Small intestine (tissue), 7 donors: ENCODE measurements around the gene GLI3. TPM values are rescaled to one million over a fixed set of nuclear protein-coding genes. Genes with fewer than 3 reads are reported as not detected.

Experiments
- DNase-seq, 2 donors: peaks; one replicate each; pipeline versions ENCODE4 v3.0.0 to v3.0.0-alpha.2; 2013
- FAIRE-seq: peaks from 2 replicates; lab custom pipeline; 2012; peaks lifted over from hg19 to GRCh38; lab: Jason Lieb, UNC
- H3K27ac ChIP-seq, 3 donors: one replicate each; pipeline ENCODE4 v1.5.1; 2013; ENCODE audit warnings: low read length in 2 of 3, mild to moderate bottlenecking in 2 of 3, control low read depth in 1 of 3, inconsistent platforms in 1 of 3, low read depth in 1 of 3, moderate library complexity in 1 of 3
- H3K27me3 ChIP-seq, 3 donors: one replicate each; pipeline ENCODE4 v1.6.1; 2013; ENCODE audit warnings: low read length in 3 of 3, inconsistent platforms in 1 of 3; ENCODE audit not compliant: control insufficient read depth in 3 of 3, insufficient read depth in 3 of 3
- H3K36me3 ChIP-seq, 3 donors: one replicate each; pipeline ENCODE4 v1.6.1; 2013; ENCODE audit warnings: low read length in 3 of 3, inconsistent platforms in 1 of 3, low read depth in 1 of 3, mild to moderate bottlenecking in 1 of 3, moderate library complexity in 1 of 3; ENCODE audit not compliant: control insufficient read depth in 3 of 3, insufficient read depth in 2 of 3
- H3K4me1 ChIP-seq, 3 donors: one replicate each; pipeline ENCODE4 v1.6.1; 2013; ENCODE audit warnings: low read length in 2 of 3, inconsistent platforms in 1 of 3, low read depth in 1 of 3, mild to moderate bottlenecking in 1 of 3, moderate library complexity in 1 of 3; ENCODE audit not compliant: control insufficient read depth in 3 of 3, insufficient read depth in 2 of 3
- H3K4me3 ChIP-seq, 3 donors: one replicate each; pipeline ENCODE4 v1.5.1; 2013; ENCODE audit warnings: low read length in 3 of 3, control low read depth in 1 of 3, inconsistent platforms in 1 of 3, low read depth in 1 of 3, mild to moderate bottlenecking in 1 of 3, moderate library complexity in 1 of 3
- H3K9me3 ChIP-seq, 2 donors: one replicate each; pipeline ENCODE4 v1.6.1; 2013; ENCODE audit warnings: low read depth in 1 of 2, low read length in 1 of 2; ENCODE audit not compliant: control insufficient read depth in 2 of 2, insufficient read depth in 1 of 2
- WGBS, 3 donors: extraction: QIAGEN DNeasy Blood & Tissue Kit; methylation state at CpG; one replicate each; pipeline ENCODE4 v1.1.7; 2013; 5-methylcytosine and 5-hydroxymethylcytosine counted together
- polyA plus RNA-seq, 4 donors: library from polyadenylated mRNA; stranded (reverse) in 3 of 4; unstranded in 1 of 4; fragments of 200-250 nt in 3 of 4; fragments of 120-200 nt in 1 of 4; gene quantifications; one replicate each; pipeline versions ENCODE4 v1.2.1 to v1.2.3, GENCODE V29; 2013
- donor health status: healthy with polysubstance abuse.
- donor health status: control.
- donor health status: control.
- donor health status: Bipolar disorder and iron deficiency.
- donor health status: healthy.

GLI3 gene
- polyA plus RNA-seq, 4 donors: 0.54 to 2.7 (median 1.8) TPM; not detected in 1

GRCh38 chr7:42117201-42117600, 119.8 kb downstream of the GLI3 start:
- no peak for DNase-seq
- no peak for FAIRE-seq
- H3K9me3 ChIP-seq: no peaks in the 10 kb centered on the region
- no peaks in the 10 kb centered on the region for H3K4me1 ChIP-seq
- no peaks in the 10 kb centered on the region for H3K27me3 ChIP-seq
- H3K4me3 ChIP-seq: no peak overlapping the region
- WGBS, 3 donors: 61 to 72% (median 71%) methylated on average over 4 of the region's 4 CpGs
- H3K27ac ChIP-seq: no peak overlapping the region
- no peaks in the 10 kb centered on the region for H3K36me3 ChIP-seq

GRCh38 chr7:42115795-42116194, 121.2 kb downstream of the GLI3 start:
- Histone ChIP-seq H3K27me3 (no peaks in the 10 kb centered on the region), H3K27ac (no peak overlapping the region), H3K9me3 (no peaks in the 10 kb centered on the region), H3K4me3 (no peak overlapping the region), H3K36me3 (no peaks in the 10 kb centered on the region), H3K4me1 (no peaks in the 10 kb centered on the region)
- DNase-seq (no peak), FAIRE-seq (no peak)
- WGBS, 3 donors: 26 to 44% (median 31%) methylated on average over 2 of the region's 2 CpGs

GRCh38 chr7:42110333-42110732, 126.7 kb downstream of the GLI3 start:
- Histone ChIP-seq H3K36me3 (no peaks in the 10 kb centered on the region), H3K27me3 (no peaks in the 10 kb centered on the region), H3K4me3 (no peak overlapping the region), H3K9me3 (no peaks in the 10 kb centered on the region), H3K4me1 (no peaks in the 10 kb centered on the region), H3K27ac (no peak overlapping the region)
- 73 to 85% (median 83%) methylated on average over 5 of the region's 5 CpGs for WGBS, 3 donors
- DNase-seq (no peak), FAIRE-seq (no peak)

GRCh38 chr7:42108803-42109528, 128.0 kb downstream of the GLI3 start:
- 76 to 89% (median 85%) methylated on average over 7 of the region's 7 CpGs for WGBS, 3 donors
- Histone ChIP-seq H3K27me3 (no peaks in the 10 kb centered on the region), H3K9me3 (no peaks in the 10 kb centered on the region), H3K4me3 (no peak overlapping the region), H3K36me3 (no peaks in the 10 kb centered on the region), H3K4me1 (no peaks in the 10 kb centered on the region), H3K27ac (no peak overlapping the region)
- FAIRE-seq (no peak), DNase-seq (no peak)

GRCh38 chr7:42107484-42108240, 129.3 kb downstream of the GLI3 start:
- H3K4me3 ChIP-seq: no peak overlapping the region
- H3K36me3 ChIP-seq: no peaks in the 10 kb centered on the region
- WGBS, 3 donors: 53 to 58% (median 55%) methylated on average over 10 of the region's 10 CpGs
- H3K27ac ChIP-seq: no peak overlapping the region
- H3K27me3 ChIP-seq: no peaks in the 10 kb centered on the region
- no peaks in the 10 kb centered on the region for H3K4me1 ChIP-seq
- no peaks in the 10 kb centered on the region for H3K9me3 ChIP-seq
- DNase-seq: no peak
- no peak for FAIRE-seq

GRCh38 chr7:42106562-42106961, 130.4 kb downstream of the GLI3 start:
- Histone ChIP-seq H3K9me3 (no peaks in the 10 kb centered on the region), H3K27ac (no peak overlapping the region), H3K36me3 (no peaks in the 10 kb centered on the region), H3K4me3 (no peak overlapping the region), H3K4me1 (no peaks in the 10 kb centered on the region), H3K27me3 (no peaks in the 10 kb centered on the region)
- FAIRE-seq (no peak), DNase-seq (no peak)
- WGBS, 3 donors: 36 to 64% (median 41%) methylated on average over 3 of the region's 3 CpGs

- Histone ChIP-seq H3K36me3 (no peaks in the 10 kb centered on the region), H3K27me3 (no peaks in the 10 kb centered on the region), H3K9me3 (no peaks in the 10 kb centered on the region), H3K4me3 (no peak overlapping the region), H3K27ac (no peak overlapping the region), H3K4me1 (no peaks in the 10 kb centered on the region)
- no peak for DNase-seq
- no peak for FAIRE-seq
- WGBS, 3 donors: 70 to 74% (median 74%) methylated on average over 12 of the region's 12 CpGs
Measured at GRCh38 chr7:42105554-42106358, 131.3 kb downstream of the GLI3 start.

- H3K4me3 ChIP-seq: no peak overlapping the region
- H3K9me3 ChIP-seq: no peaks in the 10 kb centered on the region
- WGBS, 3 donors: 51 to 70% (median 62%) methylated on average over 2 of the region's 2 CpGs
- H3K4me1 ChIP-seq: no peaks in the 10 kb centered on the region
- H3K36me3 ChIP-seq: no peaks in the 10 kb centered on the region
- H3K27me3 ChIP-seq: no peaks in the 10 kb centered on the region
- H3K27ac ChIP-seq: no peak overlapping the region
- FAIRE-seq: no peak
- DNase-seq: no peak
Measured at GRCh38 chr7:42104694-42105093, 132.3 kb downstream of the GLI3 start.
